NCI-H460 (cell line): Measurements from ENCODE around the gene RMND5B. TPM values are rescaled to one million over a fixed set of nuclear protein-coding genes. Genes with fewer than 3 reads are reported as not detected.

ENCODE experiments used
- DNase-seq: peaks from one replicate; pipeline ENCODE4 v3.0.0-alpha.2; 2016; ENCODE audit warnings: low read depth; ENCODE audit errors: extremely low read depth
- total RNA-seq: library from RNA; depleted of rRNA; stranded (reverse); fragments of >200 nt; shearing (Covaris generic); gene quantifications from 2 replicates; pipeline ENCODE4 v1.2.3, GENCODE V29; 2014; rRNA removed

RMND5B gene
- total RNA-seq, 1 experiment from 2014 or later, result 25.2 TPM

DNA sequence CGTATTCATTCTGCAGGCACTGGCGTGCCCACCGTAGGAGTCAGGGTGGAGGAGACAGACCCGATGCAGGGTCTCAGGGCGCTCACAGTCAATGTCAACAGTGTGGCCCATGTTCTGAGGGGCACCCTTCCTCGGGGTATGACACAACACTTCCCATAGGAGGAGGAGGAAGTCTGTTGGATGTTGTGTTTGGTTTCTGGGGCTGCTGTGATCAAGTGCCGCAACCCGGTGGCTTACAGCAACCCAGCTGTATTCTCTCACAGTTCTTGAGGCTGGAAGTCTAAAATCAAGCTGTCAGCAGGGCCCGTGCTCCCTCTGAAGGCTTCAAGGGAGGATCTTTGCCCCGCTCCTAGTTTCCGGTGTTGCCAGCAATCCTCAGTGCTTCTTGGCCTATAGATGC is 67.9 kb downstream of the RMND5B start:
- no peak for DNase-seq

DNA sequence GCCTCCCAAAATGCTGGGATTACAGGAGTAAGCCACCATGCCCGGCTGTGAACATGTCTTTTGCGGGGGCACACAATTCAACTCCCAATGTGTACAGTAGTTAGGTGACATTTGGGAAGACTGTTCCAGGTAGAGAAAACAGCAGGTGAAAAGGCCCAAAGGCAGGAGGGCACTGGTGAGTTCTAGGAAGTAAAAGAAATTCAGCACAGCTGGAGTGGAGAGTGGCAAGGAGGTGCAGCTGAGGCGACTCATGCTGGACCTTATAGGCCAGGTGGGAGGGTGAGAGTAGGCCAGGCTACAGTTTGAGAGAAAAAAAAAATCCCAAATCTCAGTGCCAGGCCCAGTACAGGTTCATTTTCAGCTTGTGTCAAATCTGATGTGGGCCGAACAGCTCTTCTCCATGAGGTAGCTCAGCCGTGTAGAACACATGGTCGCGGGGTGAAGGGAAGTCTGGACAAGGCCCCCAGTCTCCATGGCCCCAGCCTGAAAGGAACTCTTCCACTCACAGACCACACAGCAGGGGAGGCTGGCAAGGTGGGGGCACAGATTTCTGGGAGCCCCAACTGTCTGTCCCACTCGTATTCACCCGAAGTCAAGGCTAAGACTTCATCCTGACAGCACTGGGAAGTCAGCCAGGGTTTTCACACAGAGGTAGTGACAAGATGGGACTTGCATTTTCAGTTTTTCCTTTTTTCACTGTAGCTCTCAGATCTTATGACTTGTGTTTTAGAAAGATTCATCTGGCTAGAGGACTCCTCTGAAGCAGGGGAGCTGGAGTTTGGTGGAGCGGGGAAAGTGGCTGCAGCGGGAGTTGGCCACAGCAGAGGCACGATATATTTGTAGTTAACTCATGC is 69.0 kb downstream of the RMND5B start:
- no peak for DNase-seq

Other genes with a start within 250 kb of the RMND5B start
- not detected in 2 replicates for gene PROP1, start 134.8 kb upstream of the RMND5B start, total RNA-seq
- 0.27 and 0.38 TPM in 2 replicates for gene N4BP3, start 17.5 kb upstream of the RMND5B start, total RNA-seq
- 288 and 307 TPM in 2 replicates for gene NHP2, start 22.9 kb downstream of the RMND5B start, total RNA-seq
- gene GMCL2, start 56.4 kb downstream of the RMND5B start, total RNA-seq, result not detected in 2 replicates
- 110 and 135 TPM in 2 replicates for gene HNRNPAB, start 73.5 kb downstream of the RMND5B start, total RNA-seq
- gene PHYKPL, start 101.8 kb downstream of the RMND5B start, total RNA-seq, result 41.7 and 53.7 TPM in 2 replicates